BJ (cell line): ENCODE data around the gene MYRFL. TPM values are rescaled to one million over a fixed set of nuclear protein-coding genes. Genes with fewer than 3 reads are reported as not detected.
A peak's percentile ranks its signal among the peaks of the same experiment; 100 is the strongest.

Experiments used
- CTCF ChIA-PET: fragments of 350-600 bp; formaldehyde crosslinking; extraction: SDS; loops from one replicate; lab custom pipeline; 2021; ENCODE audit warnings: antibody characterized with exemption, inconsistent platforms; lab: Yijun Ruan, JAX
- POLR2A ChIA-PET: fragments of 300-600 bp; sonication (Branson Sonifier 250); formaldehyde crosslinking; extraction: SDS; loops from one replicate; lab custom pipeline; 2021; ENCODE audit warnings: antibody characterized with exemption; lab: Charles Lee
- DNase-seq: peaks from one replicate; pipeline ENCODE4 v3.0.0-alpha.2; 2011; ENCODE audit warnings: low read depth
- H3K27me3 ChIP-seq: 2 replicates; pipeline ENCODE4 v1.6.0; 2011; ENCODE audit warnings: low read length; ENCODE audit not compliant: control insufficient read depth, insufficient read depth
- H3K36me3 ChIP-seq: 2 replicates; pipeline ENCODE4 v1.5.1; 2011; ENCODE audit warnings: low read length; ENCODE audit not compliant: control insufficient read depth, insufficient read depth
- H3K4me3 ChIP-seq: 2 replicates; pipeline ENCODE4 v1.5.1; 2011; ENCODE audit warnings: low read depth, mild to moderate bottlenecking, control low read depth, low read length
- CTCF ChIP-seq: IDR thresholded peaks from 2 replicates; pipeline ENCODE4 v1.5.1; 2011; ENCODE audit warnings: low read depth, mild to moderate bottlenecking, control low read depth, inconsistent platforms, low read length, moderate library complexity; ENCODE audit not compliant: insufficient read depth
- polyA plus RNA-seq: library from polyadenylated mRNA; depleted of rRNA; stranded (reverse); fragments of >200 nt; gene quantifications from 2 replicates; pipeline ENCODE4 v1.2.3, GENCODE V29; 2011

Gene MYRFL
- polyA plus RNA-seq, 1 experiment: not detected

GRCh38 chr12:69875416-69875935 lies 50.4 kb downstream of the MYRFL start:
- H3K36me3 ChIP-seq: no peaks in the 10 kb centered on the region
- H3K4me3 ChIP-seq: no peak overlapping the region
- TF ChIP-seq CTCF: no peak
- ChIA-PET CTCF (interaction anchor here (1.3 to 4.8 kb wide), 3 partner anchors 701 to 854 kb away, joined by 3 to 32 read pairs (median 4); no protein-coding TSS in a partner anchor), POLR2A (no interaction called here)
- no peak for DNase-seq
- H3K27me3 ChIP-seq: no peaks in the 10 kb centered on the region

GRCh38 chr12:69879007-69879960 lies 54.3 kb downstream of the MYRFL start:
- POLR2A ChIA-PET: no interaction called here
- CTCF ChIA-PET: interaction anchor here (0.6 to 4.8 kb wide), 39 partner anchors 9 to 970 kb away, joined by 3 to 58 read pairs (median 4); partner anchors contain the start of gene KCNMB4
- Histone ChIP-seq H3K4me3 (peak overlapping the region; percentile 8; the same call in 1 of the 2 replicates), H3K27me3 (no peaks in the 10 kb centered on the region), H3K36me3 (no peaks in the 10 kb centered on the region)
- peak; percentile 87 for TF ChIP-seq CTCF
- DNase-seq: no peak

- 0 out of 2 replicates have a peak, but pooled peaks have one; percentile 16 for TF ChIP-seq CTCF
- Histone ChIP-seq H3K27me3 (no peaks in the 10 kb centered on the region), H3K36me3 (no peaks in the 10 kb centered on the region), H3K4me3 (no peak overlapping the region)
- CTCF ChIA-PET: interaction anchor here (1.0 to 4.4 kb wide), 9 partner anchors 12 to 853 kb away, joined by 3 to 58 read pairs (median 20); no protein-coding TSS in a partner anchor
- DNase-seq: no peak
- POLR2A ChIA-PET: no interaction called here
Measured at GRCh38 chr12:69880571-69880970, 55.5 kb downstream of the MYRFL start.

- Histone ChIP-seq H3K4me3 (no peak overlapping the region), H3K36me3 (no peaks in the 10 kb centered on the region), H3K27me3 (no peaks in the 10 kb centered on the region)
- no peak for DNase-seq
- POLR2A ChIA-PET: no interaction called here
- CTCF ChIA-PET: interaction anchor here (0.6 to 1.8 kb wide), 3 partner anchors 72 to 715 kb away, joined by 3 to 10 read pairs (median 3); no protein-coding TSS in a partner anchor
- TF ChIP-seq CTCF: no peak
Measured at GRCh38 chr12:69881771-69882170, 56.7 kb downstream of the MYRFL start.

- TF ChIP-seq CTCF: no peak
- H3K27me3 ChIP-seq: no peaks in the 10 kb centered on the region
- ChIA-PET POLR2A (no interaction called here), CTCF (interaction anchor here (0.6 to 2.4 kb wide), 7 partner anchors 10 to 846 kb away, joined by 3 to 9 read pairs (median 3); no protein-coding TSS in a partner anchor)
- no peak for DNase-seq
- H3K4me3 ChIP-seq: no peak overlapping the region
- H3K36me3 ChIP-seq: no peaks in the 10 kb centered on the region
Measured at GRCh38 chr12:69884386-69884785, 59.4 kb downstream of the MYRFL start.
